OCI-LY1 (cell line): Measurements from ENCODE around the gene BABAM2.

Experiments
- H2AFZ ChIP-seq: fragments of 200-600 bp; sonication (generic), shearing (Covaris generic); 2 replicates; pipeline ENCODE4 v1.6.0; 2014; ENCODE audit warnings: antibody characterized with exemption, mild to moderate bottlenecking, low read length
- H3F3A ChIP-seq: fragments of 200-600 bp; sonication (generic), shearing (Covaris generic); 2 replicates; pipeline ENCODE4 v1.6.0; 2014; ENCODE audit warnings: mild to moderate bottlenecking, antibody characterized with exemption, low read length, moderate library complexity; ENCODE audit not compliant: insufficient read depth
- H3K27ac ChIP-seq: fragments of 200-600 bp; sonication (generic); 2 replicates; pipeline ENCODE4 v1.5.1; 2014; ENCODE audit warnings: low read length, mixed run types, mild to moderate bottlenecking, low read depth; ENCODE audit not compliant: poor library complexity, severe bottlenecking
- H3K27me3 ChIP-seq: fragments of 200-600 bp; sonication (generic); 2 replicates; pipeline ENCODE4 v1.6.0; 2014; ENCODE audit warnings: antibody characterized with exemption, mild to moderate bottlenecking, low read length, moderate library complexity; ENCODE audit not compliant: insufficient read depth
- H3K36me3 ChIP-seq: fragments of 200-600 bp; sonication (generic); 2 replicates; pipeline ENCODE4 v1.6.1; 2014; ENCODE audit warnings: mild to moderate bottlenecking, antibody characterized with exemption, low read length, moderate library complexity, mixed read lengths; ENCODE audit not compliant: insufficient read depth
- H3K4me1 ChIP-seq: fragments of 200-600 bp; sonication (generic); 2 replicates; pipeline ENCODE4 v1.5.1; 2014; ENCODE audit warnings: mild to moderate bottlenecking, low read length, moderate library complexity; ENCODE audit not compliant: insufficient read depth, severe bottlenecking
- H3K4me2 ChIP-seq: fragments of 200-600 bp; sonication (generic), shearing (Covaris generic); 2 replicates; pipeline ENCODE4 v1.6.1; 2014; ENCODE audit warnings: low read length
- H3K4me3 ChIP-seq: fragments of 200-600 bp; sonication (generic); 2 replicates; pipeline ENCODE4 v1.5.1; 2014; ENCODE audit warnings: low read length, low read depth, mild to moderate bottlenecking, mixed read lengths; ENCODE audit not compliant: poor library complexity, severe bottlenecking
- H3K79me2 ChIP-seq: fragments of 200-600 bp; shearing (Covaris generic); 2 replicates; pipeline ENCODE4 v1.6.1; 2016; ENCODE audit warnings: mixed run types, low read length, mixed read lengths; ENCODE audit not compliant: insufficient read depth
- H3K9ac ChIP-seq: fragments of 200-600 bp; sonication (generic), shearing (Covaris generic); 2 replicates; pipeline ENCODE4 v1.6.1; 2014; ENCODE audit warnings: mild to moderate bottlenecking, low read length, mixed read lengths
- H3K9me2 ChIP-seq: fragments of 200-600 bp; sonication (generic), shearing (Covaris generic); 2 replicates; pipeline ENCODE4 v1.6.1; 2014; ENCODE audit warnings: low read depth, mild to moderate bottlenecking, low read length, mixed read lengths
- H3K9me3 ChIP-seq: fragments of 200-600 bp; shearing (Covaris generic); 2 replicates; pipeline ENCODE4 v1.6.1; 2014; ENCODE audit warnings: low read length, mixed read lengths
- H4K20me1 ChIP-seq: fragments of 200-600 bp; sonication (generic), shearing (Covaris generic); 2 replicates; pipeline ENCODE4 v1.6.0; 2016; ENCODE audit warnings: mild to moderate bottlenecking, low read length; ENCODE audit not compliant: insufficient read depth
- EZH2 ChIP-seq: fragments of 200-600 bp; sonication (generic), shearing (Covaris generic); IDR thresholded peaks from 2 replicates; pipeline ENCODE4 v1.8.0; 2017; ENCODE audit warnings: borderline replicate concordance, mixed run types, mild to moderate bottlenecking, antibody characterized with exemption, low read length, moderate library complexity, mixed read lengths
- TF ChIP-seq, protein P1 (sequence below): fragments of 200-600 bp; sonication (generic), shearing (Covaris generic); IDR thresholded peaks from 2 replicates; pipeline ENCODE4 v1.5.1; 2017; ENCODE audit warnings: mild to moderate bottlenecking, antibody characterized with exemption, low read length, moderate library complexity, mixed read lengths

The BABAM2 gene

DNA sequence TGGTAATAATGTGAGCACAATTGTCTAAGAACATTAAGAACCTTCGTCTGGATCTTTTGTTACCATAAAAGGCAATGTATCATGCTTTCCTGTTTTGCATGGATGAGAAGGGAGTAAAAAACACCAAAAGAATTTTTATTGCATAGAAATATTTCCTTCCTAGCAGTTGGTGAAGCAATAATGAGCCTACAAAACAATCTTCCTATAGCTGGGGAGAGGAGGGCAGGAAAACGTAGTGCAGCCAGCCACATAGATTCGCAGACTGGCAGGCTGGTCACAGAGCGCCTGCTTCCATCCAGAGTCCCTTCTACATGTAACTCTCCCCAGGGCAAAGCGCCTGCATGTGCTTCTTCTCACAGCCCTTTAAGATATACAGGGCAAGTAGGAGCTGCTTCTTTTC lies 190.4 kb downstream of the BABAM2 start:
- Histone ChIP-seq H3K9ac (no peak overlapping the region), H3K4me2 (no peak overlapping the region)

GRCh38 chr2:28082131-28082530 lies 191.6 kb downstream of the BABAM2 start:
- TF ChIP-seq EZH2, result no peak
- TF ChIP-seq, protein P1, sequence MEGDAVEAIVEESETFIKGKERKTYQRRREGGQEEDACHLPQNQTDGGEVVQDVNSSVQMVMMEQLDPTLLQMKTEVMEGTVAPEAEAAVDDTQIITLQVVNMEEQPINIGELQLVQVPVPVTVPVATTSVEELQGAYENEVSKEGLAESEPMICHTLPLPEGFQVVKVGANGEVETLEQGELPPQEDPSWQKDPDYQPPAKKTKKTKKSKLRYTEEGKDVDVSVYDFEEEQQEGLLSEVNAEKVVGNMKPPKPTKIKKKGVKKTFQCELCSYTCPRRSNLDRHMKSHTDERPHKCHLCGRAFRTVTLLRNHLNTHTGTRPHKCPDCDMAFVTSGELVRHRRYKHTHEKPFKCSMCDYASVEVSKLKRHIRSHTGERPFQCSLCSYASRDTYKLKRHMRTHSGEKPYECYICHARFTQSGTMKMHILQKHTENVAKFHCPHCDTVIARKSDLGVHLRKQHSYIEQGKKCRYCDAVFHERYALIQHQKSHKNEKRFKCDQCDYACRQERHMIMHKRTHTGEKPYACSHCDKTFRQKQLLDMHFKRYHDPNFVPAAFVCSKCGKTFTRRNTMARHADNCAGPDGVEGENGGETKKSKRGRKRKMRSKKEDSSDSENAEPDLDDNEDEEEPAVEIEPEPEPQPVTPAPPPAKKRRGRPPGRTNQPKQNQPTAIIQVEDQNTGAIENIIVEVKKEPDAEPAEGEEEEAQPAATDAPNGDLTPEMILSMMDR, result no peak
- no peaks in the 10 kb centered on the region for H4K20me1 ChIP-seq
- H3K4me1 ChIP-seq, result no peaks in the 10 kb centered on the region

More for the DNA sequence above, 190.4 kb downstream of the BABAM2 start:
- no peaks in the 10 kb centered on the region for H3K9me2 ChIP-seq
- H3K9me3 ChIP-seq, result no peaks in the 10 kb centered on the region
- no peaks in the 10 kb centered on the region for H4K20me1 ChIP-seq
- no peak overlapping the region for H3K4me3 ChIP-seq
- H3K79me2 ChIP-seq, result no peaks in the 10 kb centered on the region
- no peaks in the 10 kb centered on the region for H3K4me1 ChIP-seq
- H3F3A ChIP-seq, result no peaks in the 10 kb centered on the region
- no peak overlapping the region for H3K27ac ChIP-seq
- TF ChIP-seq, protein P1, result no peak
- TF ChIP-seq EZH2, result no peak
- no peaks in the 10 kb centered on the region for H3K27me3 ChIP-seq
- H3K36me3 ChIP-seq, result no peaks in the 10 kb centered on the region
- no peak overlapping the region for H2AFZ ChIP-seq

DNA sequence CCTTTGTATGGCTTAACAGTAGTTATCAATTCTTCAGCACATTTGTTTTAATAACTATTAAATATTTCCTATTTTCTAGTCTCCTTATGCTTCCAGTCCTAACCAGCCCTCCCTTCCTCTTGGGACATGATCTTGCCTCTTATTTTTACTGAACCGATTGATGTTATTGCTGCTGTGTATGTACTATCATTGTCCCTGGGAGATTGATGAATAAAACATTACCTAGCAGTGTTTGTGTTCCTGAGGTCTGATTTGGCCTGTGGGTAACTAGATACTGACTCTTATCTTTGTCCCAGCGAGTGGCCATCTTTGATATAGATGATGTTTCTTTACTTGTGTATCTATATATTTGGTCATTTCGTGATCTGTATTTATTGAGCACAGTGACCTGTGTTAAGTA lies 192.9 kb downstream of the BABAM2 start:
- H3K9ac ChIP-seq, result no peak overlapping the region
- no peaks in the 10 kb centered on the region for H3F3A ChIP-seq
- H3K4me1 ChIP-seq, result no peaks in the 10 kb centered on the region
- H3K79me2 ChIP-seq, result no peaks in the 10 kb centered on the region
- no peaks in the 10 kb centered on the region for H3K9me3 ChIP-seq
- H3K27me3 ChIP-seq, result no peaks in the 10 kb centered on the region
- no peak overlapping the region for H3K27ac ChIP-seq
- H3K9me2 ChIP-seq, result no peaks in the 10 kb centered on the region
- TF ChIP-seq, protein P1, result no peak
- TF ChIP-seq EZH2, result no peak
- no peak overlapping the region for H3K4me3 ChIP-seq
- H3K36me3 ChIP-seq, result no peaks in the 10 kb centered on the region
- H2AFZ ChIP-seq, result no peak overlapping the region
- no peaks in the 10 kb centered on the region for H4K20me1 ChIP-seq
- no peak overlapping the region for H3K4me2 ChIP-seq

More at GRCh38 chr2:28082131-28082530, 191.6 kb downstream of the BABAM2 start:
- Histone ChIP-seq H3K79me2 (no peaks in the 10 kb centered on the region), H3K36me3 (no peaks in the 10 kb centered on the region), H2AFZ (no peak overlapping the region), H3K27ac (no peak overlapping the region), H3K9me2 (no peaks in the 10 kb centered on the region), H3K4me2 (no peak overlapping the region), H3K9me3 (no peaks in the 10 kb centered on the region), H3F3A (no peaks in the 10 kb centered on the region), H3K4me3 (no peak overlapping the region), H3K27me3 (no peaks in the 10 kb centered on the region), H3K9ac (no peak overlapping the region)
